ENCODE data around the gene STRADA.

The STRADA gene, protein sequence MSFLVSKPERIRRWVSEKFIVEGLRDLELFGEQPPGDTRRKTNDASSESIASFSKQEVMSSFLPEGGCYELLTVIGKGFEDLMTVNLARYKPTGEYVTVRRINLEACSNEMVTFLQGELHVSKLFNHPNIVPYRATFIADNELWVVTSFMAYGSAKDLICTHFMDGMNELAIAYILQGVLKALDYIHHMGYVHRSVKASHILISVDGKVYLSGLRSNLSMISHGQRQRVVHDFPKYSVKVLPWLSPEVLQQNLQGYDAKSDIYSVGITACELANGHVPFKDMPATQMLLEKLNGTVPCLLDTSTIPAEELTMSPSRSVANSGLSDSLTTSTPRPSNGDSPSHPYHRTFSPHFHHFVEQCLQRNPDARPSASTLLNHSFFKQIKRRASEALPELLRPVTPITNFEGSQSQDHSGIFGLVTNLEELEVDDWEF

DNA sequence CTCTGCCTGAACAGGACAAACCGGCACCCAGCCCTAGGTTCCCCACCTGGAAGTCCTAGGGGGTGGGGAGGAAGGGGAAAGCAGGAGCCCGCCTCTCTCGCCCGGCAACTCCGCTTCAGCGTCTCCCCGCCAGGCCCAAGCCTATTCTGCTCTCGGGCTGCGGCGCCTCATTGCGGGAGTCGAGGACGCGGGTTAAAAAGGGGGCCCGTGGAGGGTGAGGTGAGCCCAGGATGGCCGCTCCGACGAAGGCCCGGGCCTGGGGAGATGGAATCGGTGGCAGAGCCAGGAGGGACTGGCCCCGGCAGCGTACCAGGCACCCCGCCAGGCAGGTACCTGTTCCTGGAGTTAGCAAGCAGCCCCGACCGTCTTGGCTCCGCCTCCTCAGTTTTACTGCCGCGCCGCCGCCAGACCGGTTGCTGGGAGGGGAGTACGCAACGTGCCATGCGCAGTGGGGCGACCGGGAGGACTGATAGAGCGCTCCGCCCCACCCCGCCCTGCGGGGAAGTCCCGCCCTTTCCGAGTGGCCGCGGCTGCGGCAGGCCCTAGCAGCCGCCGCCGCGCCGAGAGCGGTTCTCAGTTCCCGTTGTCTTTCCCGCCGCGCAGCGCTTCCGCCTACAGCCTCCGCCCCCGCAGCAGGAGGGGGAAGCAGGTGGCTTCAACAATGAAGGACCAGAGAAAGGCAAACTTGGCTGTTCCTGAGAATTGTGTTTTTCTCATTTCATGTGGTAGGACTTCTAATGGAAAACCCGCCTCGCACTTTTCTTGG is at the start of gene STRADA:
TSS of gene STRADA (minus strand) at position 392 of the 766 bp plus-strand sequence. CDS start 13,430 bp downstream, outside the sequence.
- DNase-seq = peak; percentile 94 to 98 (median 97)

DNA sequence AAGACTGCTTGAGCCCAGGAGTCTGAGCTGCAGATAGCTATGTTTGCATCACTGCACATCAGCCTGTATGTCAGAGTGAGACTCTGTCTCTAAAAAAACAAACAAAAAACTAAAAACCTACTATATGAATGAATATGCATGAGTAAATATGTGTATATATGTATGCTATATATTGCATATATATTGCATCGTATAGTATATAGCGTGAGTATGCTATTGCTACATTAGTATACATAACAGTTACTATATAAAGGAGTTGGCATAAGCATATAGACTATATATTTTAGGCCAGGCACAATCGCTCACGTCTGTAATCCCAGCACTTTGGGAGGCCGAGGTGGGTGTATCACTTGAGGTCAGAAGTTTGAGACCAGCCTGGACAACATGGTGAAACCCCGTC is 48.5 kb upstream of the STRADA start:
- DNase-seq = no peak

DNA sequence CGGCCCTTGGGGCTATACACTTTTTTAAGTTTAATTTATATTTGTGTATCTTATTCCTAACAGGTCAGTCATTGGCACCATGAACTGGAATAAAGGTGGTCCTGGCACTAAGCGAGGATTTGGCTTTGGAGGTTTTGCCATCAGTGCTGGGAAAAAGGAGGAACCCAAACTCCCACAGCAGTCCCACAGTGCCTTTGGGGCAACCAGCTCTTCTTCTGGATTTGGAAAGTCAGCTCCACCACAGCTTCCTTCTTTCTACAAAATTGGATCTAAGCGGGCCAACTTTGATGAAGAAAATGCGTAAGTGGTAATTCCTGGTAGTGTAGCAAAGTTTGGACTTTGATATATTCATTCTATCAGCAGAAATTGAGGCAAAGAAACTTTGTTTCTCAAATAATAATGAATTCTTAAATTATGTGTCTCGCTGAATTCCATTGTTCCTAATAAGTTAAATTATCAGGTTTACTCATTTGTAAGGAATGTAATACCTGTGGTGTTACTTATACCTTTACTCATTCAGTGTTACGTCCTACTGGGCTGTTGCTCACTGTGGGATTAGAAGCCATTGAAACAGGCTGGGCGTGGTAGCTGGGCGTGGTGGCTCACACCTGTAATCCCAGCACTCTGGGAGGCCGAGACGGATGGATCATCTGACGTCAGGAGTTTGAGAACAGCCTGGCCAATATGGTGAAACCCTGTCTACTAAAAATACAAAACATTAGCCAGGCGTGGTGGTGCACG is 45.5 kb upstream of the STRADA start:
- DNase-seq = no peak

DNA sequence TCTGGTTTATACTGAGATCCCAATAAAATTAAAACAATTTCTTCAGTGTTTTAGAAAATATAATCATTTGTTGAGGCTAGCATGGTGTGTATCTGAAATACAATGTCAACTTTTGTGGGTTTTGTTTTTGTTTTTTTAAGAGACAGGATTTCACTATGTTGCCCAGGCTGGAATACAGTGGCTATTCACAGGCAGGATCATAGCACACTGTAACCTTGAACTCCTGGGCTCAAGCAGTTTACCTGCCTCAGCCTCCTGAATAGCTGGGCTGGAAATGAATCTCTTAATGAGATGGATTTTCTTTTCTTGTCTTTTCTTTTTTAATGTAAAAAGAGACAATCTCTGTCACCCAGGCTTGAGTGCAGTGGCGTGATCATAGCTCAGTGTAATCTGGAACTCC is 44.5 kb upstream of the STRADA start:
- DNase-seq = no peak

DNA sequence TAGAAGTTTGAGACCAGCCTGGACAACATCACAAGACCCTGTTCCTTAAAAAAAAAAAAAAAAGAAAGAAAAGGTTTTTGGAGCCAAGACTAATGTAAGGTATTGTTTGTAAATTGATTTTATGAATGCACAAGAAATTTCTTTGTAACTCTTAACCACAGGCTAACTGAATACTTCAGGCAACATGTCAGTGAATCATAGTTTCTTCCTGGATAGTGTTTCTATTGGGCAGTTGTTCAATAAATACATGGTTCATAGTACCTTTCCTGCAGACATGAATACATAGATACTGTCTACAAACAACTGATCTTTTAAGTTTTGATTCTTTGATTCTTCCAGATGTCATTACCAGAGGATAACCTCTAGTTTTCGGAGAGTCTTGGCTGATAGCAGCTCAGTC is 44.0 kb upstream of the STRADA start:
- DNase-seq = no peak

DNA sequence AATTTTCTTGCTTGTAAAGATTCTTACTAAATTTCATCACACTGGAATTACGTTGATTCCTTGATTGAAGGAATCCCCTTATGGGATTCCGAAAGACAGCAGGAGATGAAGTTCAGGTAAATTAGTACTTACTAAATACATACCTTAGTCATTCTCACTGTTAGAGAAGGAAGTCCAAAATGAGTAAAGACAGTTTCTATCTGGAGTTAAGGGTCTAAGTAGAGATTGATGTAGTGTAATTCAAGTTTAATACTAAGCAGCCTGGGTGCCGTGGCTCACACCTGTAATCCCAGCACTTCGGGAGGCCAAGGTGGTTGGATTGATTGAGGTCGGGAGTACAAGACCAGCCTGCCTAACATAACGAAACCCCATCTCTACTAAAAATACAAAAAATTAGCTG is 41.9 kb upstream of the STRADA start:
- DNase-seq = no peak

DNA sequence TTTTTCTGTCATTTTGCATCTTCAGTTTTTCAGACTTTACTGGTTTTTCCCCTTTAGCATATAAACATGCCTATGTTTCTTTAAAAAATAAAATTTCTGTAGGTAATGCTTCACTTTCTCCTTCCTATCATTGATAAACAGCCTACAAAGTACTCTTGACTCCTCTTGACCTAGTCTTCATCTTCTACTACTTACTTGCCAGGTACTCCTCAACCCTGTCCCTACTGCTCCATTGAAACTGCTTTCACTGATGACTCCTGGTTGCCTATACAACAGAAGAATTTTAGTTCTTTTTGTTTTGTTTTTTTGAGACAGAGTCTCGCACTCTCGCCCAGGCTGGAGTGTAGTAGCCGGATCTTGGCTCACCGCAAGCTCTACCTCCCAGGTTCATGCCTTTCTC is 39.3 kb upstream of the STRADA start:
- no peak for DNase-seq

DNA sequence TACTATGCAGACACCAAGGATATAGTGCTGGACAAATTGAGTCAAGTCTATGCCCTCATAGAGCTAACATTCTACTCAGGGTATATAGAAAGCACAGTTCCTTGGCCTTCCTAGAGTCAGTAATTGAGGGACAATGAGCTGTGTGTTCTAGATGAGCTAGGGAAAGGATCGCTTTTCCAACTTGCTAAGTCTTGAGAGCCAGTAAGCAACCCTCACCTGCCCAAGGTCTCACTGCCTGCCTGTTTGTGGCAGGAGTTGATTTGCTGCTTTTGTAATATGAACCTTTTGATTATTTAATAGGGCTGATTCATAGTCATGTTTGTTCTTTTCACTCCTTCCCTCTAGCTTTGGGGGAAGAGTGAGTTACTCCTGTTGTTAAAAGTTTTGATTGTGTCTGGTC is 38.9 kb upstream of the STRADA start:
- no peak for DNase-seq

DNA sequence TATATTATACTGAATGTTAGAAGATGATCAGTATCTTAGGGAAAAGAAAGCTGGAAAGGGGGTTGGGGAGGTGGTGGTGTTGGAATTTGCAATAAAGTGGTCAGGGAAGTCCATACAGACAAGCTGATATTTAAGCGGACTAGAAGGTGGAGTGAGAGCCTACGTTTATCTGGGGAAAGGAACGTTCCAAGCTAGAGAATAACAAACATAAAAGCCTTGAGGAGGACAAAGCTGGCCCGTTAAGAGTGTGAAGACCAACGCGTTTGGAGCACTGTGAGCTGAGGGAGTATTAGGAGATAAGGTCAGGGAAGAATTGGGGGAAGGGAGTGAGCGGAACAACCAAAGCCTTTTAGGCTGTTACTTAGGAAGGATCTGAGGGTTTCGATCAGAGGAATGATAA is 33.8 kb upstream of the STRADA start:
- DNase-seq = no peak

DNA sequence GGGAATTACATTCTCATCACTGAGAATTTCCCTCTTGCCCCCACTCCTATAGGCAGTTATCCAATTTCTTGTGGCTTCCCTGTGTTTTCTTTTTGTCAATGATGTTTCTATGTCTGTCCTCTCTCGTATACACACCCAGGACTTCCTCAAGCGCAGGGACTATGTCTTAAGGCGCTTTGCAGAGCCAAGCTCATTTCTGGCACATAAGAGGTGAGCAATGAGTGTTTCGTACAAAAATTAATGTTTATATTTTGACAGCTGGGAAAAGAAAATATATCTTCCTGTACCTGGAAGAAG is 33.3 kb upstream of the STRADA start:
- DNase-seq = peak in 3 of 6 experiments; percentile 6 to 23 (median 14)

DNA sequence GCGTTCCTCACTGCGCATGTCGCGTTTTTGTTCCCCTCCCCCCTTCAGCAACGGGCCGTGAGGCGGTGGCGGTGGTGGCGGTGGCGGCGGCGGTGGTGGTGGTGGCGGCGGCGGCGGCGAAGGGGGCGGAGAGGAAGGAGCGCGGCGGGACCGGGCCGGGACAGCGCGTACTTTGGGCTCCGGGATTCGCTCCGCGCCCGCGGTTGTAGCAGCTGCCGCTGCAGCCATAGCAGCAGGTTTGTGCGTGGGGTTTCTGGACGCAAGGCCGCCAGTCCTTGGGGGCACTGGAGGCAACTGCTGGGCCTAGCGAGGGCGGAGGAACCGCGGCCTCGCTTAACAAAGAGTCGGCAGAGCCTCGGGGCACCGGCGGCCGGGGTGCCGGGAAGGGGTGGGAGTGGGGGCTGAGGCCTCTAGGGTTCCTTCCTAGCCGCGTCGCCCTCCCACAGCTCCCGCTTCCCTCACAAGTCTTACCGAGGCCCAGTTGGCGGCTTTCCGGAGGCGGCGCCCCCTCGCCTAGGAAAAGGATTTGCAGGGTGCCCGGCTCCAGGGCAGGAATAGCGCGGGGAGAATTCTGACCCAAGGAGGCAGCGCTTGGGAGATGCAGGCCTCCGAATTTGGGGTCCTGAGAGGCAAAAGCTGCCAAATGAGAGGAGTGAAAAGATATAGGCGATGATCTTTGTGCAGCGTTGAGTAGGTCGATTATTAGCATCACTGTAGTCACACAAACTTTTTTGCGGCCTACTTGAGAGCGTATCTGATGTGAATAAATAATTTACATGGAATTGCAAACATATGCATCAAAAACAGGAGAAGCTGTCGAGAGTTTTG is 32.8 kb upstream of the STRADA start, which contains the start of gene DDX42:
TSS of gene DDX42 (plus strand) at position 30 of the 828 bp plus-strand sequence. CDS start 12,880 bp downstream, outside the sequence.
- peak in 2 of 6 experiments; percentile 30 to 65 for DNase-seq

DNA sequence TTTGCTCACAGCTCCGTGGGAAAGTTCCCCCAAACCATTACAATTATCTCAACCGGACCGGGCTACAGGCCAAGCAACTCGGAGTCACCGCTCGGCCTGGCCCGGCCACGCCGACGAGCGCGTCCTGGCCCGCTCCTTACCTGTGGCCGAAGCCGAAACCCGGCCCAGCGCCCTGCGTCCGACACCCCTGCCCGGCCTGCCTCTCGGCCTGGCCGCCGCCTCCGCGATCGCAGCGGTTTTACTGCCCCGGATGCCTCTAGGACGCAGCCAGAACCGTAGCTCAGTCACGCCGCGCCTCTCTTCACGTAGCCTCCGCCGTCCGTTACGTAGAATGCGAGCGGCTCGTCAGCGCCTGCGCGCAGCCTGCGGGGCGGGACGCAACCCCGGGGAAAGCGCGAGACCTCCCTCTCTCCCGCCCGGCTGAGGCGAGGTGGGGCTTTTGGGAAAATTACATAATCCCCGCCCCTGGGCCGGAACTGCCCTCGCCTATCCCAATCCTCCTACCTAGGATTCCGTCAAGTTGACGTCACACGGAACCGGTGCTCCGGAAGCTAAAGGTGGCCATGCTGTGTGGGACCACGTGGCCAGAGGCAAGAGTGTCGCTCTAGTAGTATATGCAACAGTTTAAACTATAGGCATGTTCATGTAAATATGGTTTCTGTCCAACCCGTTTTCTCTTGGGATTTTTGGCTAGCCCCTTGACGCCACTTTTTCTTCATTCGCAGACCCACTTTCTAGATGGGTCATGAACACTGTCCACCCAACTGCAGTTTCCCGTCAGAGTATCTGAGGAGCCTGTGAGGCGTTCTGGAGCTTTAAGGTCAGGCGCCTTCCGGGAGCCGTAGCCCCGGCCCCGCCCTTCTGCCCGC is 31.9 kb upstream of the STRADA start, which contains the start of gene CCDC47:
TSS of gene CCDC47 (minus strand) at position 326 of the 869 bp plus-strand sequence. CDS start 7,422 bp downstream, outside the sequence.
- DNase-seq = peak; percentile 96 to 99 (median 98)

DNA sequence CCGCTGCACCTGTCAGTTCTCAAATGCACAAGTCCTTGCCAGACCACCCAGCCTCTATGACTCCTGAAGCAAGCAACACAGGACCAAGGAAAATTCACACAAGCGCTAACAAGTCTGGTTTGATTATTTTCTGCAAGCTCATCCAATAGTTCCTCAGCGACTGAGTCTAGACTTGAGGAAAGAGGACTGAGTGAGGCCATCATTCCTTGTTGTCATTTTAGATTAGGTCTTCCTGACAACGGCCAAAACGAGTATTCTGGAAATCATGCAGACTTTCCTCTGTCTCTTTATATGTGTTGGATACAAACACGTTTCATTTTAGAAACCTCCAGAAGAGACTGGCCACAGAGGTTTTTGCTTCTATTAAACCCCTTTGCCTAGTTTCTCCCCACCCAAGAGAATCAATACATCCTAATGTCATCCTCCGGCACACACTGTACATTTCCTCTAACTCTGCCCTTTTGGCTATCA is 31.2 kb upstream of the STRADA start:
- no peak for DNase-seq

DNA sequence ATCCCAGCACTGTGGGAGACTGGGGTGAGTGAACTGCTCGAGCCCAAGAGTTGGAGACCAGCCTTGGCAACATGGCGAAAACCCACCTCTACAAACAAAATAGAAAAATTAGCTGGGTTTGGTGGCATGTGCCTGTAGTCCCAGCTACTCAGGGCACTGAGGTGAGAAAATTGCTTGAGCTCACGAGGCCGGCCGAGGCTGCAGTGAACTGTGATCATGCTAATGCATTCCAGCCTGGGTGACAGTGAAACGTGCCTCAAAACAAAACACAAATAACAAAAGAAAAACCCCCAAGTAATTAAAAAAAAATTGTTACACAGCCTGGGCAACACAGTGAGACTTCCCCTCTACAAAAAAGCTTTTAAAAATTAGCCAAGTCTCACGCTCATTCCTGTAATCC is 26.8 kb upstream of the STRADA start:
- DNase-seq = no peak

DNA sequence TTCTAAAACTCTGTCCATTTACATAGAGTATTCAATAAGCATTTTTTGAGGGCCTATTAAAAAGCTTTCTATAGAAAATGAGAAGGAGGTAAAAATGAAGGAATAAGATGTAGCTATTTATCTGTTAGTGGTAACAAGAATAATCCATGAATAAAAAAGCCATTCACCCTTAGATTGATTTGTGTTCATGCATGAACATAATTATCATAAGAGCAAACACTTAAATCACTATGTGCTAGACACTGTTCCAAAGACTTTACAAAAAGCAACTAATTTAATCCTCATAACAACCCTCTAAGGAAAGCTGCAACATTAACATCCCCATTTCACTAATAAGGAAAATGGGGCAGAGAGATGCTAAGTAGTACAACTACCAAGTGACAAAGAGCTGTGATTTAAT is 25.2 kb upstream of the STRADA start:
- DNase-seq = no peak

DNA sequence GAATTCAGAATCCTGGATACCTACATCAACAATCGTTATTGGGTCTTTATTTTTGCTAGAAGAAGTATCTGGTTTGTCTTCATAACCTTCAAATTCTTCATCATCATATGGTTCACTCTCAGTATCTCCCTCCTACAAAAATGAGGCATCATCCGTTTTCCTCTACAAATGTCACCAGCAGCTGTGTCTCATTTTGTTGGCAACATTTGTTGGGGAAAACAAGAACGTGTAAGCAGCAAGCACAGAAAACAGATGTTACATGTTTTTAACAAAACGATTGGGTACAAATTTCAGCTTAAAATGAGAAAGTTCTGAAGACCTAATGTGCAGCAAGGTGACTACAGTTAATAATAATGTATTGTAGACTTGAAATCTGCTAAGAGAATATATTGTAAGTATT is 23.1 kb upstream of the STRADA start:
- DNase-seq = no peak

DNA sequence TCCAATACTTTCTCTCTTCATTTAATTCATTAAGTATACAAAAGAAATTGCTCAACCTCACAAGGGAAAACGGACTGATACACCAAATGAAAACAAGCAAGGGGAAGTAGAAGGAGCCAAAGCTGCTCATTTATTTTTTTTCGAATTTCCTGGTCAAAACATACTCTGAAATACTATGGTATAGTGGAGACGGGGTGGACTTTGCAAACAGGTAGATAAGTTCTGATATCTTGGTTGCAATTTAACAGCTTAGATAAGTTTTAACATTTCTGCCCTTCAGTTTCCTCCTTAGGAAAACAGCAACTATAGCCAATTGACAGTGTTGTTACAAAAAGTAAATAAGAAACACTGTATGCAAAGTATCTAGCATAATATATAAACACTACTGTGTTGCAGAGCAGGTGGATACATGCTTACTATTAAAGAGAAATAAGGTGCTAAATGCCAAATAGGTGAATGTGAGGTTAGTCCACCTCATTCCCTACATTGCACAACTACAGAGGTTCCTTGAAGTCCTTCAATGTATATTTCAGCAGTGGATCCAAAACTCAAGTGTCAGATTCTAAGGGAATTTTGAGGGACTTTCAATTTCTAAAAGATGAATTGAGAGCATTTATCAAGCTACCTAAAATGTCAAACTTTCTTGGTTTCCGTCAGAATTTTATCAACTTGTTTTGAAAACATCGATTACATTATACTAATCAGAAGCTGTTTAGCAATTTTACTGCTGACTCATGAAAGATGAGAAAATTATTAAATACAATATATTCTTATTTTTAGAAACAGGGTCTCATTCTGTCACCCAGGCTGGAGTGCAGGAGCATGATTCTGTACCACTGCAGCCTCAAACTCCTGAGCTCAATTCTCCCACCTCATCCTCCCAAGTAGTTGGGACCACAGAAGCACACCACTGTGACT is 20.8 kb upstream of the STRADA start:
- no peak for DNase-seq

DNA sequence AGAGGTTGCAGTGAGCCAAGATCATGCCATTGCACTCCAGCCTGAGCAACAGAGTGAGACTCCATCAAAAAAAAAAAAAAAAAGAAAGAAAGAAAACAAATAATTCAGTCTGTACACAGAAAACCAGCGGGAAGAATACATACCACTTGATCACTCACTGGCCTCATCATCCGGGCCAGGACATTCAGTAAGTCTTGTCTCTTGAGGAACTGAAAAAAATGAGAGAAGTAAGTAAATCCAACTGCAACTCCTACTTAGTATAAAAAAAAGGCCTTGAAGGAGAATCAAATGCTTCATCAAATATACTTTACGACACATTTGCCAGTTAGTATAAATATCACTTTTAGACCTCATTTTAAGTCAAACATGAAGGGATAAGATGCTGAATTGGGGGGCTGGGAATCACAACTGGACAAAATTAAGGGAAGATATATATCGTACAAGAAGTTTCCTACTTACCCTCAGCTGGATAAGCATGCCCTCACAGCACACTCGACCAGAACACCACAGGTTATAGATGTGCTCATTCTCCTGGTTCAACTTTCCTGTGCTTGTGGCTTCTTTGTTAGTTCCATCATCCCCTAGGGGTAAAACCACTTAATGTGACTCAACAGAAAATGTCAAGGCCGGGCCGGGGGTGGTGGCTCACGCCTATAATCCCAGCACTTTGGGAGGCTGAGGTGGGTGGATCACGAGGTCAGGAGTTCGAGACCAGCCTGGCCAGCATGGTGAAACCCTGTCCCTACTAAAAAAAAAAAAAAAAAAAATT is 19.4 kb upstream of the STRADA start:
- DNase-seq = no peak

DNA sequence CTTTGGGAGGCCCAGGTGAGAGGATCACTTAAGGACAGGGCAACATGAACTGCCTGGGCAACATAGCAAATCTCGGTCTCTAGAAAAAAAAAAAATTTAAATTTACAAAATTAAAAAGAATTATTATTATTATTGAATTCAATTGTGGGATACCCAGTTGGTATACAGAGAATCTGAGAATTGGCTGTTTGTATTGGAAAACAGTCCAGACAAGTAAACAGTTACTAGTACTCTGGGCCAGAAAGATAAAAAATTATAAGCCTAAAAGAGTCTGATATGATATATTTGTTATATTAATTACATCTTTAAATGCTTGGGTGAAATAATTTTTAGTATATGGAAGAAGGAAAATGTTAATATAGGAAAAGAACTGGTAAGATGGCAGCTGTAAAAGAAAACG is 16.8 kb upstream of the STRADA start:
- no peak for DNase-seq

Data from stimulated activated naive CD4-positive, alpha-beta T cell (primary cell).